MM.1S (cell line): Measurements from ENCODE around the gene TSPYL4.

ENCODE experiments used
- CTCF ChIP-seq: fragments of 300-600 bp; sonication (generic); IDR thresholded peaks from 2 replicates; pipeline ENCODE4 v1.5.1; 2016; ENCODE audit warnings: antibody characterized with exemption, low read length, mixed read lengths
- EZH2 ChIP-seq: fragments of 300-600 bp; sonication (generic); optimal IDR thresholded peaks from 2 replicates; pipeline ENCODE3; 2017; ENCODE audit warnings: low read depth, mild to moderate bottlenecking, antibody characterized with exemption, low read length, mixed read lengths
- EZH2phosphoT487 ChIP-seq: fragments of 300-600 bp; sonication (generic); IDR thresholded peaks from 2 replicates; pipeline ENCODE4 v1.6.1; 2018; ENCODE audit warnings: antibody characterized with exemption, low read length

- TF ChIP-seq CTCF = no peak
- no peak for TF ChIP-seq EZH2phosphoT487
- TF ChIP-seq EZH2 = no peak
Observed at GRCh38 chr6:116267836-116268588, 14.1 kb upstream of the TSPYL4 start.
